LNCaP clone FGC (cell line): Measurements from ENCODE around the gene FCHO2.
A peak's percentile ranks its signal among the peaks of the same experiment; 100 is the strongest.

ENCODE experiments used
- DNase-seq: peaks from one replicate; pipeline ENCODE4 v3.0.0-alpha.2; 2011; ENCODE audit warnings: low read depth
- H3K4me3 ChIP-seq: 2 replicates; pipeline ENCODE4 v1.5.1; 2011; ENCODE audit warnings: mild to moderate bottlenecking, low read depth, low read length, control low read depth
- CTCF ChIP-seq: IDR thresholded peaks from 2 replicates; pipeline ENCODE4 v1.5.1; 2012; ENCODE audit warnings: mild to moderate bottlenecking; ENCODE audit not compliant: control insufficient read depth, insufficient read depth; ENCODE audit errors: extremely low read depth

The FCHO2 gene

GRCh38 chr5:73030531-73030930 is 74.7 kb downstream of the FCHO2 start:
- DNase-seq = peak; percentile 62
- no peak for TF ChIP-seq CTCF
- no peak overlapping the region for H3K4me3 ChIP-seq

GRCh38 chr5:73030995-73031394 is 75.2 kb downstream of the FCHO2 start:
- DNase-seq = no peak
- no peak overlapping the region for H3K4me3 ChIP-seq
- no peak for TF ChIP-seq CTCF

- DNase-seq = no peak
- TF ChIP-seq CTCF = no peak
- H3K4me3 ChIP-seq = no peak overlapping the region
These were observed 76.0 kb downstream of the FCHO2 start for GRCh38 chr5:73031839-73032238.

GRCh38 chr5:73032635-73033034 is 76.8 kb downstream of the FCHO2 start:
- no peak for TF ChIP-seq CTCF
- no peak overlapping the region for H3K4me3 ChIP-seq
- no peak for DNase-seq

GRCh38 chr5:73037545-73037944 is 81.7 kb downstream of the FCHO2 start:
- TF ChIP-seq CTCF = no peak
- H3K4me3 ChIP-seq = no peak overlapping the region
- DNase-seq = no peak

- no peak for TF ChIP-seq CTCF
- no peak overlapping the region for H3K4me3 ChIP-seq
- peak; percentile 83 for DNase-seq
These were observed 83.2 kb downstream of the FCHO2 start for GRCh38 chr5:73039082-73039481.

GRCh38 chr5:73042993-73043392 is 87.2 kb downstream of the FCHO2 start:
- no peak for DNase-seq
- H3K4me3 ChIP-seq = no peak overlapping the region
- no peak for TF ChIP-seq CTCF
